GM11168 (cell line): ENCODE data around the gene SCT.

ENCODE experiments used
- in situ Hi-C: fragments of 300-500 bp; cut with MboI; formaldehyde crosslinking; loops from one replicate; pipeline ENCODE4 v1.12.0; 2022; ENCODE audit warnings: low sequenced_read_pairs; ENCODE audit not compliant: unreplicated experiment

SCT gene

GRCh38 chr11:645536-645935 is 18.6 kb upstream of the SCT start:
- in situ Hi-C loops = no loop called here

DNA sequence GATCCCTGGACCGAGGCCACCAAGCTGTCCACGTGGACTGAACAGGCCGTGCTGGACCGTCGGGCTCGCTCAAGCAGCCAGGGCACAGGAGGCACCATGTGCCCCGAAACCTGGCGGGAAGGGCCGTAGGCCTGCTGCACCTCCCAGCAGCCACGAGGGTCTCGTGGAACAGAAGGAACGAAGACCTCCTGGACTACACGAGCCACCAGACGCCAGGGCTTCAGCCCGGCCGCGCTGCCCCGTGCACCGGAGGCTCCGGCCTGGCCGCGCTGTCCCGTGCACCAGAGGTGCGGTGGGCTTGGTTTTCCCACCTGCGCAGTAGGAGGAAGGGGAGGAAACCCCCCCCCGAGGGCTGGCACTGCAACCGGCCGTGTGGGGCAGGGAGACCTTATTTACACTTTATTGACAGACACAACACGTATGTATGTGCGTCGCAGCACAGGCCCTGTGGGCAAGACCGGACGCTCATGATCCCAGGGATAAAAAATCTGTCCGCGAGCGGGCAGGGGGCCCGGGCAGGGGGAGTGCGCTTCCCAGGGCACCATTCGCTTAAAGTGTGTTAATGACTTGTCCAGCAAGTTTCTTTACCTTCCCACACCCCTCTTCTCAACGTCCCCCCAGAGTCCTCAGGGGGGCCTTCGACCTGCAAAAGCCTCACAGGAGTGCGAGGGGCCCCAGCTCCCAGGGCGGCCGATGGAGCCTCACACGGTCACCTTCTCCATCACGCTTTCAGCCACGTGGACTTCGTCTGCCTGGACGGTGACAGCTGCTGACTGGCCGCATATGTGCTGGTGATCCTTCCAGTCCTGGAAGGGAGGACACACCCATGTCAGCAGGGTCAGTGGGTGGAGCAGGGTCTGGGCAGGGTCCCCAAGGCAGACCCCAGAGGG is 17.1 kb upstream of the SCT start:
- in situ Hi-C loops = no loop called here

DNA sequence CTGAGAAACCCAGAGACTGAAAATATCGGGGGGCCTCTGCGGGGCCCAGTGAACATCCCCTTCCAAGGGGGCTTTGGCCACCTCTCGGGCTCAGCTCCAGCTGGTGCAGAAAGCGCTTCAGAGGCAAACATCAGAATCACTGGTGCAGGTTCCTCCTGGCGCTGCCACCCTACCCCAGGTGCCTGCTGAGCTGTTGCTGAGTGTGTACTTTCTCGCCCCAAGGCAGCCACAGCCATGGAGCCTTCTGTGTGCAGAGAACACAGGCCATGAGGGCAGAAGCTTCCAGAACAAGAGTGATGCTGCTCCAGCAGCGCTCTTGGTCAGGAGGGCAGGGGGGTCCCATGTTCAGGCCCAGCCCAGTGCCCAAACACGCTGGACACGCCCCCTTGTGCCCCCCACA is 16.4 kb upstream of the SCT start:
- in situ Hi-C loops = no loop called here

DNA sequence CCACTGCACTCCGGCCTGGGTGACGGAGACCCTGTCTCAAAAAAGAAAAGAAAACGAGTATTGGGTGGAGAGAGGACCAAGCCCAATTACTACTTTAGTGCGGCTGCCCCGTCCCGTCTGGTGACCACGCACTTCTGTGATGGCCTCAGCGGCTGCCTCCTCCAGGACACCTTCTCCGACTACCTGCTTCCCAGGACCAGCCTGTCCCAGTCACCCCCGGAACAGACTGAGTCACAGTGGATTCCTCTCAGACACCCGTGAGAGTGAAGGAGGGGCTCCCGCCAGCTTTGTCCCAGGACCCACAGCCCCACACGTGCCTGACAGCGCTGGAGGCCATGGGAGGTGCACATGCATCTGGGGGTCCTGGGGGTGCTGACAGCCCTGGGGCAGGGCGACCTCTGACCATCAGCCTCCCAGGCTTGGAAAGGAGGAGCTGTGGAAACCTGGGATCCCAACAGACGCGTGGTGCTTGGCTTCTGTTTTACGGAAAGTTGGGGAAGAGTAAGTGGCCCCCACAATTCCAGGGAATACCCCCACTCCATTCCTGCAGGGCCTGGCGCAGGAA is 14.9 kb upstream of the SCT start:
- in situ Hi-C loops = no loop called here

DNA sequence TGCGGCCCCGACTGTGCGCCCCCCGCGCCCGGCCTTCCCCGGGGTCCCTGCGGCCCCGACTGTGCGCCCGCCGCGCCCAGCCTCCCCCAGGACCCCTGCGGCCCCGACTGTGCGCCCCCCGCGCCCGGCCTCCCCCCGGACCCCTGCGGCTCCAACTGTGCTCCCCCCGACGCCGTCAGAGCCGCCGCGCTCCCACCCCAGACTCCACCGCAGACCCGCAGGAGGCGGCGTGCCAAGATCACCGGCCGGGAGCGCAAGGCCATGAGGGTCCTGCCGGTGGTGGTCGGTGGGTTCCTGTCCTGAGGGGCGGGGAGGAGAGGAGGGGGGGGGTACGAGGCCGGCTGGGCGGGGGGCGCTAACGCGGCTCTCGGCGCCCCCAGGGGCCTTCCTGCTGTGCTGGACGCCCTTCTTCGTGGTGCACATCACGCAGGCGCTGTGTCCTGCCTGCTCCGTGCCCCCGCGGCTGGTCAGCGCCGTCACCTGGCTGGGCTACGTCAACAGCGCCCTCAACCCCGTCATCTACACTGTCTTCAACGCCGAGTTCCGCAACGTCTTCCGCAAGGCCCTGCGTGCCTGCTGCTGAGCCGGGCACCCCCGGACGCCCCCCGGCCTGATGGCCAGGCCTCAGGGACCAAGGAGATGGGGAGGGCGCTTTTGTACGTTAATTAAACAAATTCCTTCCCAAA is 13.2 kb upstream of the SCT start:
- in situ Hi-C loops = no loop called here

DNA sequence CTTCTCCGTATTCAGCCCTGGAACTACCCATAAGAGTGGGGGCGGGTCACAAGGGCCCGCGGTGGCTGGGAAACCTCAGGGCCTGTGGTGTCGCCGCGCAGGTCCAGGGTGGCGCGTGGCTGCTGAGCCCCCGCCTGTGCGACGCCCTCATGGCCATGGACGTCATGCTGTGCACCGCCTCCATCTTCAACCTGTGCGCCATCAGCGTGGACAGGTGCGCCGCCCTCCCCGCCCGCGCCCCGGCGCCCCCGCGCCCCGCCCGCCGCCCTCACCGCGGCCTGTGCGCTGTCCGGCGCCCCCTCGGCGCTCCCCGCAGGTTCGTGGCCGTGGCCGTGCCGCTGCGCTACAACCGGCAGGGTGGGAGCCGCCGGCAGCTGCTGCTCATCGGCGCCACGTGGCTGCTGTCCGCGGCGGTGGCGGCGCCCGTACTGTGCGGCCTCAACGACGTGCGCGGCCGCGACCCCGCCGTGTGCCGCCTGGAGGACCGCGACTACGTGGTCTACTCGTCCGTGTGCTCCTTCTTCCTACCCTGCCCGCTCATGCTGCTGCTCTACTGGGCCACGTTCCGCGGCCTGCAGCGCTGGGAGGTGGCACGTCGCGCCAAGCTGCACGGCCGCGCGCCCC is 12.5 kb upstream of the SCT start:
- in situ Hi-C loops = no loop called here

DNA sequence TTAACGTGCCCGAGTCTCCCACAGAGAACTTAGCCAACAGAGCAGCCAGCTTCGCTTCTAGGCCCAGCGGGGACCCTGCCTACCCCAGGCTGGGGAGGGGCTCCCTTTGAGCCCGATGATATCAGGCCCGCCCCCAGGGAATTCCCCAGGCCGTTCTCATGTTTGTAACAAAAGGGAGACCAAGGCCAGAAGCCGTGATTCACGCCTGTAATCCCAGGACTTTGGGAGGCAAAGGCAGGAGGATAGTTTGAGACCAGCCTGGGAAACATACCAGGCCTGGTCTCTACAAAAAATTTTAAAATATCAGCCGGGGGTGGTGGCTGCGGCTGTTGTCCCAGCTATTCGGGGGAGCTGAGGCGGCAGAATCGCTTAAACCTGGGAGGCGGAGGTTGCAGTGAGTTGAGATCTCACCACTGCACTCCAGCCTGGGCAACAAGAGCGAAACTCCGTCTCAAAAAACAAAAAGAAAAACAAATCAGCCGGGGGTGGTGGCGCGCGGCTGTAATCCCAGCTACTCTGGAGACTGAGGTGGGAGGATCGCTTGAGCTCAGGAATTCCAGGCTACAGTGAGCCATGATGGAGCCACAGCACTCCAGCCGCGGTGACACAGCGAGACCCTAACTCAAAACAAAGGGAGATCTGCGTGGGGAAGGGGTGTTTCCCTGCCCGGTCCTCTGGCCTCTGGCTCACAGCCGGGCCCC is 11.8 kb upstream of the SCT start:
- in situ Hi-C loops = no loop called here

- in situ Hi-C loops = no loop called here
Observed at GRCh38 chr11:637593-638521, 10.9 kb upstream of the SCT start.

DNA sequence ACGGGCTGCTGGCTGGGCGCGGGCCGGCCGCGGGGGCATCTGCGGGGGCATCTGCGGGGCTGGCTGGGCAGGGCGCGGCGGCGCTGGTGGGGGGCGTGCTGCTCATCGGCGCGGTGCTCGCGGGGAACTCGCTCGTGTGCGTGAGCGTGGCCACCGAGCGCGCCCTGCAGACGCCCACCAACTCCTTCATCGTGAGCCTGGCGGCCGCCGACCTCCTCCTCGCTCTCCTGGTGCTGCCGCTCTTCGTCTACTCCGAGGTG is 10.3 kb upstream of the SCT start:
- in situ Hi-C loops = no loop called here

- in situ Hi-C loops = no loop called here
Observed at GRCh38 chr11:636511-637332, 9.7 kb upstream of the SCT start, which contains the start of gene DRD4. Gene DRD4 (plus strand): TSS chr11:637269. CDS start chr11:637305, 36 bp downstream.

GRCh38 chr11:635945-636510 is 9.0 kb upstream of the SCT start:
- in situ Hi-C loops = no loop called here

DNA sequence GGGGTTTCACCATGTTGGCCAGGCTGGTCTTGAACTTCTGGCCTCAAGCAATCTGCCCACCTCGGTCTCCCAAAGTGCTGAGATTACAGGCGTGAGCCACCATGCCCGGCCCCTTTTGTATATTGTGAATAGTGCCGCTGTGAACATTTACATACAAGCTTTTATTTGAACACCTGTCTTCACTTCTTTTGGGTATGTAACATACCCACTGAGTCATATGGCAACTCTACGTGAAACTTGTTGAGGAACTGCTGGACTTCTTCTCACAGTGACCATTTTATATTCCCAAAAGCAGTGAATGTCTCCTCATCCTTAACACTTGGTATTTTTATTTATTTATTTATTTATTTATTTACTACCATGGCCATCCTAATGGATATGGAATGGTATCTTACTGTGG is 3.9 kb upstream of the SCT start:
- in situ Hi-C loops = no loop called here

- in situ Hi-C loops = no loop called here
Observed at GRCh38 chr11:629237-629583, 2.2 kb upstream of the SCT start.

DNA sequence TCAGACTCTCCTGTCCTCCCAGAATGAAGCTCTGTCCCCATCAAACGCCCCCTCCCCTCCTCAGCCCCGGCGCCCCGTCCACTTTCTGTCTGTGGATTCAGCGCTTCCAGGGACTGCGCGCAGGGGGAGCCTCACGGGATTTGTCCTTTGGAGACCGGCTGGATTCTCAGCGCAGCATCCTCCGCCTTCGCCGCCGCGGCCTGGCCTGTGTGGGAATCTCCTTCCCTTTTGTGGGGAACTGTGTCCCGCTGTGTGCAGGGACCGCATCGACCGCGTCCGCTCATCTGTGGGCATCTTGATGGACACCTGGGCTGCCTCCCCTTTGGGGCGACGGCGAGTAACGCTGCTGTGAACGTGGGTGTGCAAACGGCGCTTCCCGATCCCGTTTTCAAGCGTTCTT is 1.1 kb upstream of the SCT start:
- in situ Hi-C loops = no loop called here

GRCh38 chr11:627308-627576 is 261 bp upstream of the SCT start:
- in situ Hi-C loops = no loop called here

DNA sequence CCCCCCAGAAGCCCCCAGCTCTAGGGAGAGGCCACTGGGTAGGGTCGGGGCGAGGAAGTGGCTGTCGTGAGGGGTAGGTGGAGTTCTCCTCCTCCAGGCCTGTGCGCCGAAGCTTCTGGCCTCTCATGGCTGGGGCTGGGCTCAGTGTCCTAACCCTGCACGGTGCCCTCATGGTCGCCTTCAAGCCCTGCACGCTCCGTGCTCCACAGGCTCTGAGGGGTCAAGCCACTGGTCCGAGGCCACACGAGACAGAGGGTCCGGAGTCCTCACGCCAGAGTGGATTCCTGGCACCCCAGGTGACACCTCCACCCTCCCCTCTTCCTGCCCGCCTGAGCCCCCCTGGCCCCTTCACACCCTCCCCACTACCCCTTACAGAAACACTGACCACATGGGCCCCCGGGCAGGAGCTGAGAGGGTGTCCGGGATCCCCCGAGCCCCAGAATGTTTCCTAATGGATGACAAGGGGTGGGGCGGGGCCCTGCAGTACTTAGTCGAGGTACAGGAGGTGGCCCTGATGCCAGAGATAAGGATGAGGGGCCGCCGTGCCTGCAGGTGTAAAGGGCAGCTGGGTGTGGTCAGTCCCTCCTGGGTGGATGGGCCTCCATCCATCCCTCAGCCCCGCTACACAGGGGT is 1.2 kb downstream of the SCT start:
- in situ Hi-C loops = no loop called here

DNA sequence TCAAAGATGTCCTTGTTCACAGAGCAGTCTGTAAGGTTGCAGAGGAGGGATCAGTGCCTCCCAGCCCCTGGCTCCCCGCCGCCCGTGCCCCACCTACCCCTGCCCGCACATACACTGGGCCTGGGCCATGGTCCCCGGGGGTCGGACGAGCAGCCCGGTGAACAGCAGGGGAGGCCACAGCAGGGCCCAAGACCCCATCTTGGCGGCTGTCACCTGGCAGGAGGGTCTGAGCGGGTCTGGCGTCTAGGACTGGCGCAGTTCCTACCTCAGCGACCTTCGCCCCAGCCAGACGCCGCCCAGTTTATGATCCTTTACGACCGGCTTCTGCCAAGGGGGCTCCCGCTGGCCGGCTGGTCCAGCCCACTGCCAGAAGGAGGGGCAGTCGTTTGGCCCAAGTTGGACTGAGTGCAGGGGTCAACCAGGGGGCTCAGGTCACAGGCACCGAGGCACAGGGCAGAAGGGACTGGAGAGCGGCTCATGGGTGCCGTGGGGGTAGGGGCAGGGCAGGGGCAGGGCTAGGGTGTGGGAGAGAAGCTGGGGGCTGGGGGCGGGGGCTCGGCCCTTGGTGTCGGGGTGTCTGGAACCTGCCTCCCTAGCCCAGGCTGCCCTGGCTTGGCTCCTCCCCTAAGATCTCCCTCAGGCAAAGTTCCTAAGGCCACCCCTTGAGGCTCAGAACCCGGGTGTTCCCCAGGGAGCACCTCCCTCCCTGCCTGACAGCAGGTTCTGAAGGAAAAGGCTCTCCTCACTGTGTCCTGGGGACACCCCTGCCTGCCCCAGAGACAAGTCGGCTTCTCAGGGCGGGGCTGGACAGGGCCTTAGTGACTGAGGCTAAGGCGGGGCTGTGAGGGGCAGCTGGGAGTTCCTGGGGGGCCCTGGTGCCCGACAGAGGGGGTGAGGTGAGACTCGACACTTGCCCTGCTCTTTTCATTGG is 2.0 kb downstream of the SCT start, which contains the start of gene CDHR5:
TSS of gene CDHR5 (minus strand) at position 251 of the 931 bp plus-strand sequence. CDS start at position 198, 53 bp downstream.
- in situ Hi-C loops = no loop called here
